H1 (cell line): Measurements from ENCODE around the gene CBARP. TPM values are rescaled to one million over a fixed set of nuclear protein-coding genes. Genes with fewer than 3 reads are reported as not detected.

Experiments
- BRCA1 ChIP-seq: IDR thresholded peaks from 2 replicates; pipeline ENCODE4 v1.6.1; 2012; ENCODE audit warnings: low read depth, low read length, improper control_type of control experiment
- CHD1 ChIP-seq: IDR thresholded peaks from 2 replicates; pipeline ENCODE4 v1.6.1; 2012; ENCODE audit warnings: low read depth, low read length, improper control_type of control experiment
- CHD7 ChIP-seq: fragments of 300-600 bp; sonication (generic); IDR thresholded peaks from 2 replicates; pipeline ENCODE4 v1.7.1; 2012; ENCODE audit warnings: low read length, moderate library complexity, mild to moderate bottlenecking, inconsistent platforms; ENCODE audit not compliant: insufficient replicate concordance
- RAD21 ChIP-seq, 2 experiments: IDR thresholded peaks in 1 of 2; conservative IDR thresholded peaks in 1 of 2; 2 replicates each; pipeline ENCODE4 v1.6.1; 2011; ENCODE audit warnings: low read depth in 2 of 2, low read length in 2 of 2, improper control_type of control experiment in 1 of 2, inconsistent platforms in 1 of 2, mild to moderate bottlenecking in 1 of 2, moderate library complexity in 1 of 2
- RBBP5 ChIP-seq: IDR thresholded peaks from 2 replicates; pipeline ENCODE4 v1.7.1; 2012; ENCODE audit warnings: low read depth, mild to moderate bottlenecking, inconsistent platforms, low read length, moderate library complexity, borderline replicate concordance
- RXRA ChIP-seq: IDR thresholded peaks from 2 replicates; pipeline ENCODE4 v1.6.1; 2011; ENCODE audit warnings: low read depth, mild to moderate bottlenecking, low read length, moderate library complexity; ENCODE audit not compliant: insufficient read depth
- SIN3A ChIP-seq, 2 experiments: IDR thresholded peaks in 1 of 2; conservative IDR thresholded peaks in 1 of 2; 2 replicates each; pipeline ENCODE4 v1.6.1; 2011 to 2012; ENCODE audit warnings: low read length in 2 of 2, improper control_type of control experiment in 1 of 2, low read depth in 1 of 2, mild to moderate bottlenecking in 1 of 2
- SP2 ChIP-seq: IDR thresholded peaks from 2 replicates; pipeline ENCODE4 v1.6.1; 2012; ENCODE audit warnings: mild to moderate bottlenecking, low read length, inconsistent platforms
- YY1 ChIP-seq: IDR thresholded peaks from 2 replicates; pipeline ENCODE4 v1.6.1; 2011; ENCODE audit warnings: low read depth, mild to moderate bottlenecking, low read length
- polyA plus RNA-seq, 7 experiments: library from polyadenylated mRNA; depleted of rRNA in 3 of 7; stranded (reverse) in 5 of 7; unstranded in 2 of 7; fragments of >200 nt in 5 of 7; fragments of 200-250 nt in 2 of 7; gene quantifications; 1 replicate in 5 of 7; 2 replicates in 1 of 7; 4 replicates in 1 of 7; pipeline versions ENCODE4 v1.2.1 to v1.2.3, GENCODE V29; 2011 to 2013; ENCODE audit warnings: missing spikeins in 2 of 7, mixed read lengths in 2 of 7
- total RNA-seq: library from RNA; stranded (reverse); fragmentation: NEBNext Ultra II Directional; extraction: Animal tissue kit (Norgen Biotek cat#: 25700); gene quantifications from 2 replicates; pipeline ENCODE4 v1.2.1, GENCODE V29; 2021

Gene CBARP
- total and polyA plus RNA-seq, 2 of the 8 experiments (the other 6 are each of a cell fraction or from before 2014, with no cell fraction given) = 4.9 to 14.7 TPM

GRCh38 chr19:1213391-1214286, 24.2 kb downstream of the CBARP start (continued):
- TF ChIP-seq CHD7 (no peak), RAD21 (IDR thresholded peaks at IDR 0.05 in 1 of 2, conservative IDR thresholded peaks at IDR 0.05 in 1 of 2; ENCODE audit: low read depth in 2 of 2, low read length in 2 of 2) (no peak), RBBP5 (no peak), SP2 (no peak), CHD1 (no peak), BRCA1 (no peak), SIN3A (conservative IDR thresholded peaks at IDR 0.05 in 1 of 2, IDR thresholded peaks at IDR 0.05 in 1 of 2; ENCODE audit: low read depth in 1 of 2, low read length in 2 of 2) (no peak), RXRA (no peak), YY1 (no peak)
